Hematopoietic multipotent progenitor cell treated with erythropoietin and hydrocortisone succinate and interleukin-3 and kit ligand, for 15 days (in vitro differentiated cells): Measurements from ENCODE around the gene OR11H7.
"Not testable (repeated sequence)": the region's sequence is repeated elsewhere in the genome, so short reads cannot be mapped to it uniquely, and the experiment has no call there.

Experiments
- DNase-seq: peaks from one replicate; pipeline ENCODE4 v3.0.0-alpha.2; 2015; ENCODE audit warnings: low spot score

Gene OR11H7

DNA sequence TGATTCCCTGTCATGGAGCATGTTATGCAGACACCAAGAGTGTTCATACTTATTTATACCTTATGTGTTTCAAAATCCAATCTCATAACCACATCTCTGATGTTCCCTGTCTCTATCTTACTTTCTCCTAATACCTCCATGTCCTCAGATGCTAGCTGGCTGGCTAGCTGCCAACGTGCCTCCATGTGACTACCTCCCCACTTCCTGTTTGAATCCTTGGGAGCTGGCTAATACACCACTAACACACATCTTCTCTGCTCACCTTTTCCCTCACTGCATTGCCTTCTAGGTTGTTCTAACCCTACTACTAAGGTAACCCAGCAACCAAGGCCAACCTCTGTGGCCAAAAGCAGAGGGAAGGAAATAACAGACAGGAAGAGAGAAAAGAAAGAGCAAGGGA lies 49.6 kb downstream of the OR11H7 start:
- no peak for DNase-seq

DNA sequence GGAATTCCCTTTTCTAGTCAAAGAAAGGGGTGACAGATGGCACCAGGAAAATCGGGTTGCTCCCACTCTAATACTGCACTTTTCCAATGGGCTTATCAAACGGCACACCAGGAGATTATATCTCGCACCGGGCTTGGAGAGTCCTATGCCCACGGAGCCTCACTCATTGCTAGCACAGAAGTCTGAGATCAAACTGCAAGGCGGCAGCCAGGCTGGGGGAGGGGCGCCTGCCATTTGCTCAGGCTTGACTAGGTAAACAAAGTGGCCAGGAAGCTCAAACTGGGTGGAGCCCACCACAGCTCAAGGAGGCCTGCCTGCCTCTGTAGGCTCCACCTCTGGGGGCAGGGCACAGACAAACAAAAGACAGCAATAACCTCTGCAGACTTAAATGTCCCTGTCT lies 51.5 kb downstream of the OR11H7 start:
- not testable (repeated sequence) for DNase-seq
